ENCODE measurements around the gene GLIPR2. TPM values are rescaled to one million over a fixed set of nuclear protein-coding genes. Genes with fewer than 3 reads are reported as not detected.
A peak's percentile ranks its signal among the peaks of the same experiment; 100 is the strongest.
"Not testable (repeated sequence)": the region's sequence is repeated elsewhere in the genome, so short reads cannot be mapped to it uniquely, and the experiment has no call there.

GLIPR2 gene
- total RNA-seq, 2 donors from 2014 or later, result 4.0 to 17.0 TPM

DNA sequence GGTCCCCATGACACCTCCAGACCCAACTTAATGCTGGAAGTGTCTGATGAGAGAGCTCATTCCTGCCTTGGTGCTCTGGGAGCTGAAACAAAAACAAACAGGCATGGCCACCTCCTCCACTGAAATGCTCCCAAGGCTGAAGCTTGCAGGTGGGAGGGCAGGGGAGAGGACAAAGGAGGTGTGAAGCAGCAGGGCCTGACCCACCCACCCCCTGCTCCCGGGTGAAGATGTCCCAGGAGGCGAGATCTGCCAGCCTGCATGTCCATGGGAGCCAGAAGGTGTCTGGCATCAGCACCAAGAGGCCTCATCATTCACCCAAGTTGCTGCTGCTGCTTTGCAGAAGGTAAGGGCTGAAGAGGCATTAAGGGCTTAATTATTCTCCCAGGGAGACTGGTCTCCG lies 28.5 kb downstream of the GLIPR2 start:
- Mint-ChIP-seq H3K27ac (no peak overlapping the region), H3K36me3 (no peaks in the 10 kb centered on the region), H3K9me3 (no peaks in the 10 kb centered on the region)
- ATAC-seq, result no peak
- no peak for DNase-seq (ENCODE audit: low spot score in 2 of 2)

GRCh38 chr9:36165826-36166167 lies 29.3 kb downstream of the GLIPR2 start:
- no peak overlapping the region for H3K27ac Mint-ChIP-seq

GRCh38 chr9:36166168-36166927 lies 29.8 kb downstream of the GLIPR2 start:
- ATAC-seq, result peak; percentile 97 to 98
- peak; percentile 90 to 93 for DNase-seq (ENCODE audit: low spot score in 2 of 2)
- Mint-ChIP-seq H3K9me3 (no peaks in the 10 kb centered on the region), H3K36me3 (no peaks in the 10 kb centered on the region), H3K27ac (no peak overlapping the region)

More at GRCh38 chr9:36165826-36166167, 29.3 kb downstream of the GLIPR2 start:
- ATAC-seq (no peak), DNase-seq (ENCODE audit: low spot score in 2 of 2) (no peak)
- Mint-ChIP-seq H3K9me3 (no peaks in the 10 kb centered on the region), H3K36me3 (no peaks in the 10 kb centered on the region)

- ATAC-seq, result no peak
- H3K9me3 Mint-ChIP-seq, result no peaks in the 10 kb centered on the region
- no peaks in the 10 kb centered on the region for H3K36me3 Mint-ChIP-seq
- H3K27ac Mint-ChIP-seq, result no peak within 1 kb of the TSS
- DNase-seq (ENCODE audit: low spot score in 2 of 2), result no peak
Measured at GRCh38 chr9:36169166-36169565, 32.6 kb downstream of the GLIPR2 start, which contains the start of gene CCIN. TSS of gene CCIN (plus strand) at chr9:36169388. CDS start at chr9:36169503, 115 bp downstream.

GRCh38 chr9:36169708-36170107 lies 33.2 kb downstream of the GLIPR2 start:
- ATAC-seq (no peak), DNase-seq (ENCODE audit: low spot score in 2 of 2) (no peak)
- Mint-ChIP-seq H3K27ac (no peak overlapping the region), H3K36me3 (no peaks in the 10 kb centered on the region), H3K9me3 (no peaks in the 10 kb centered on the region)

DNA sequence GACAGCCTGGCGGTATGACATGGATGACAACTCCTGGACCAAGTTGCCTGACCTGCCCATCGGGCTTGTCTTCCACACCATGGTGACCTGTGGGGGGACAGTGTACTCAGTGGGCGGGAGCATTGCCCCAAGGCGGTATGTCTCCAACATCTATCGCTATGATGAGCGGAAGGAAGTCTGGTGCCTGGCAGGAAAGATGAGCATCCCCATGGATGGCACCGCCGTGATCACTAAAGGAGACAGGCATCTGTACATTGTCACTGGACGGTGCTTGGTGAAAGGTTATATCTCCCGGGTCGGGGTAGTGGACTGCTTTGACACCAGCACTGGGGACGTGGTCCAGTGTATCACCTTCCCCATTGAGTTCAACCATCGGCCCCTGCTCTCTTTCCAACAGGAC lies 34.0 kb downstream of the GLIPR2 start:
- no peaks in the 10 kb centered on the region for H3K9me3 Mint-ChIP-seq
- H3K27ac Mint-ChIP-seq, result no peak overlapping the region
- DNase-seq (ENCODE audit: low spot score in 2 of 2), result no peak
- no peak for ATAC-seq
- H3K36me3 Mint-ChIP-seq, result no peaks in the 10 kb centered on the region

- Mint-ChIP-seq H3K9me3 (peaks cover 0 to under 1% of the 10 kb centered on the region in 2 donors), H3K27ac (no peak overlapping the region)
- ATAC-seq, result no peak
Measured at GRCh38 chr9:36173861-36174260, 37.3 kb downstream of the GLIPR2 start.

DNA sequence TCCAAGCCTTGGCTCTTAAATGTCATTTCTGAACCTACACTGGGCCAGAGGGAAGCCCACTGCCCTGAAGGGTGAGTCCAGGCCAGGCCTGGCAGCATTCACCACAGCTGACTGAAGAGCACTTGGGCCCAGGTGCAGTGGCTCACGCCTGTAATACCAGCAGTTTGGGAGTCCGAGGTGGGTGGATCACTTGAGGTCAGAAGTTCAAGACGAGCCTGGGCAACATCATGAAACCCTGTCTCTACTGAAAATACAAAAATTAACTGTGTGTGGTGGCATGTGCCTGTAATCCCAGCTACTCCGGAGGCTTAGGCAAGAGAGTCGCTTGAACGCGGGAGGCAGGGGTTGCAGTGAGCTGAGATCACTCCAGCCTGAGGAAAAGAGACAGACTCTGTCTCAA lies 37.7 kb downstream of the GLIPR2 start:
- peaks cover 0 to 4% of the 10 kb centered on the region in 2 donors for H3K9me3 Mint-ChIP-seq
- ATAC-seq (no peak), DNase-seq (ENCODE audit: low spot score in 2 of 2) (no peak)
- no peak overlapping the region for H3K27ac Mint-ChIP-seq
- H3K36me3 Mint-ChIP-seq, result no peaks in the 10 kb centered on the region

More at GRCh38 chr9:36173861-36174260, 37.3 kb downstream of the GLIPR2 start:
- no peak for DNase-seq (ENCODE audit: low spot score in 2 of 2)
- H3K36me3 Mint-ChIP-seq, result no peaks in the 10 kb centered on the region

DNA sequence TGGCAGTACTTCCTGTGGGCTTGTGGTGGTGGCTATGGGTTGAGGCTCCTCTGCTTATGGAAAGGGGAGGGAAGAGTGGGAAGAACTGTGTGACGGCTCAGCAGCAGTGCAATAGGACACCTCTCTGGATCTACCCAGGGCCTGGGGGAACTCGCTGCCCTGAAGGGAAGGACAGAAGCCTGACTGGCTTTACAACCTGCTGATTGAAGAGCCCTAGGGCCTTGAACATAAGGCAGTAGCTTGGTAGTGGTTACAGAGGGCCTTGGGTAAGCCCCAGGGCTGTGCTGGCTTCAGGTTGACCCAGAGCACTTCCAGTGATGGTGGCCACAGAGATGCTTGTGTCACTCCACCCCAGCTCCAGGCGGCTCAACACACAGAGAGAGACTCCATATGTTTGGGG lies 38.2 kb downstream of the GLIPR2 start:
- no peak for DNase-seq (ENCODE audit: low spot score in 2 of 2)
- H3K36me3 Mint-ChIP-seq, result no peaks in the 10 kb centered on the region
- no peak overlapping the region for H3K27ac Mint-ChIP-seq
- peaks cover 0 to 4% of the 10 kb centered on the region in 2 donors for H3K9me3 Mint-ChIP-seq
- no peak for ATAC-seq

GRCh38 chr9:36175209-36175608 lies 38.7 kb downstream of the GLIPR2 start:
- not testable (repeated sequence) for H3K9me3 Mint-ChIP-seq, ATAC-seq

GRCh38 chr9:36176496-36176895 lies 40.0 kb downstream of the GLIPR2 start:
- not testable (repeated sequence) for ATAC-seq; H3K9me3 Mint-ChIP-seq; H3K36me3 Mint-ChIP-seq; DNase-seq (ENCODE audit: low spot score in 2 of 2); H3K27ac Mint-ChIP-seq

More at GRCh38 chr9:36175209-36175608, 38.7 kb downstream of the GLIPR2 start:
- H3K27ac Mint-ChIP-seq; DNase-seq (ENCODE audit: low spot score in 2 of 2); H3K36me3 Mint-ChIP-seq: not testable (repeated sequence)

GRCh38 chr9:36177571-36177970 lies 41.0 kb downstream of the GLIPR2 start:
- DNase-seq (ENCODE audit: low spot score in 2 of 2), result no peak
- peaks cover 0 to 4% of the 10 kb centered on the region in 2 donors for H3K9me3 Mint-ChIP-seq
- H3K36me3 Mint-ChIP-seq, result no peaks in the 10 kb centered on the region
- no peak overlapping the region for H3K27ac Mint-ChIP-seq
- ATAC-seq, result no peak

GRCh38 chr9:36180243-36180642 lies 43.7 kb downstream of the GLIPR2 start:
- DNase-seq (ENCODE audit: low spot score in 2 of 2); H3K27ac Mint-ChIP-seq; H3K36me3 Mint-ChIP-seq; H3K9me3 Mint-ChIP-seq; ATAC-seq: not testable (repeated sequence)

DNA sequence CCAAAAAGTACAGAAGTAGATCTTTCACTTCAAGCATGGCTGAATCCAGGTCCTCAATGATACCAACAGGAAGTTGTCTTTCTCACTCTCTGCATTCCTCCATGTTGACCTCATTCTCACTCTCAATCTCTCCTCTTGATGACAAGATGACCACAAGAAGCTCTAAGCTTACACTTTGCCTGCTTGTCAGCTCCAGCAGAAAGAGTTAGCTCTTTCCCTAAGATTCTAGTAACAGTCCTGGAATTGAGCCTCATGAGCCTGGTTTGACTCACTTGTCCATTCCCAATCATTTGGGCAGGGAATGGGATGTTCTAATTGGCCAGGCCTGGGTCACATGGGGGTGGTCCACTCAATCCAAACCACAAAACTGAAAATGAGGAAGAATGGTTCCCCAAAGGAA lies 50.9 kb downstream of the GLIPR2 start:
- DNase-seq (ENCODE audit: low spot score in 2 of 2) (no peak), ATAC-seq (no peak)
- no peak overlapping the region for H3K27ac Mint-ChIP-seq
- H3K9me3 Mint-ChIP-seq, result no peaks in the 10 kb centered on the region
- H3K36me3 Mint-ChIP-seq, result peaks cover 9% of the 10 kb centered on the region in 2 donors

DNA sequence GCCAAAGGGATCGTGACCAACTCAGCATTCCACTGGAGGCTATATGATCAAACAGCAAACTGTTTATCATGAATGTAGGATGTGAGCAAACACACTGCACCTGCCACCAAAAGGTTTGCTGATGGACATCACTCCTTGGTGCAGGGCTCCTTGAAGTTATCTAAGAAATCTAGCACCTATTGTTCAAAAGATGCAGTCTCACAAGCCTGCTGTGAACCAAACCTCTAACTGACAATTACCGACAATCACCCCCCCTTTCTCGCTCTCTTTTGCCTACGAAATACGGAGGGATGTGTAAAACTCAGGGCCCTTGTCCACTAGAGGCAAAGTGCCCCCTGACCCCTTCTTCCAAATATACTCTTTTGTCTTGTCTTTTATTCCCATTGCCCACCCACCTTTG lies 51.7 kb downstream of the GLIPR2 start:
- DNase-seq (ENCODE audit: low spot score in 2 of 2) (no peak), ATAC-seq (no peak)
- Mint-ChIP-seq H3K27ac (no peak overlapping the region), H3K9me3 (no peaks in the 10 kb centered on the region), H3K36me3 (peaks cover 9% of the 10 kb centered on the region in 2 donors)

DNA sequence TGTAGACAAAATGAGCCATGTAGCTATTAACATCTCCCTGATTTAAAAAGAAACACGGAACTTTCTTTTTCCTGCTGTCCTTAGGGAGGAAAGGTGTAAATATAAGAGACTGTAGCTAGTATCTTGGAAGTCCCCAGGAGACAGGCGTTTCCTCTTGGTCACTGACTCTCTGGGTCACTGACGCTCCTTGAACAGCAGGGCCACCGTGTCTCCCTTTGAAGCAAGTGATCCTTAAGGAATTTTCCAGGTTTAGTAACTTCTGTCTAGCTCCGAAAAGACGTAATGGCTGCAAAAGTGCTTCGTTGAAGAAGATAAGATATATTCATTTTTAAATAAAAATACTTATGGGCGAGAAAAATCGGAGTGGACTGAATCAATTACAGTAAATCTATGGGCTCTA lies 53.4 kb downstream of the GLIPR2 start:
- DNase-seq (ENCODE audit: low spot score in 2 of 2), result no peak
- peaks cover 12 to 16% of the 10 kb centered on the region in 2 donors for H3K36me3 Mint-ChIP-seq
- ATAC-seq, result no peak
- H3K27ac Mint-ChIP-seq, result peak overlapping the region; percentile 73 to 88
- H3K9me3 Mint-ChIP-seq, result no peaks in the 10 kb centered on the region

- H3K36me3 Mint-ChIP-seq, result peaks cover 16 to 17% of the 10 kb centered on the region in 2 donors
- ATAC-seq, result peak; percentile 99
- H3K27ac Mint-ChIP-seq, result peak within 1 kb of the TSS; percentile 88 to 96
- peak; percentile 89 to 97 for DNase-seq (ENCODE audit: low spot score in 2 of 2)
- H3K9me3 Mint-ChIP-seq, result no peaks in the 10 kb centered on the region
Measured at GRCh38 chr9:36190388-36191289, 54.1 kb downstream of the GLIPR2 start, which contains the start of gene CLTA. TSS of gene CLTA (plus strand) at chr9:36190921. CDS start at chr9:36191057, 136 bp downstream.
